HEK293 (cell line): ENCODE measurements around the gene RPS15.

Experiments used
- CTCF ChIA-PET: fragments of 350-600 bp; formaldehyde crosslinking; extraction: SDS; loops from one replicate; lab custom pipeline; 2021; ENCODE audit warnings: antibody characterized with exemption; lab: Yijun Ruan, JAX
- POLR2A ChIA-PET: fragments of 300-600 bp; formaldehyde crosslinking; extraction: SDS; loops from one replicate; lab custom pipeline; 2020; ENCODE audit warnings: antibody characterized with exemption, inconsistent platforms; lab: Yijun Ruan, JAX
- H3K27ac ChIP-seq: fragments of 200-500 bp; sonication (Bioruptor generic); 2 replicates; pipeline ENCODE4 v1.5.1; 2014; ENCODE audit warnings: low read depth, low read length, control low read depth, inconsistent platforms; ENCODE audit errors: extremely low read depth
- H3K36me3 ChIP-seq, 2 experiments: fragments of 200-500 bp in 1 of 2; sonication (Bioruptor generic) in 1 of 2; 1 replicate in 1 of 2; 2 replicates in 1 of 2; pipeline ENCODE4 v1.5.1; 2014 to 2017; ENCODE audit warnings: inconsistent platforms in 2 of 2, low read length in 2 of 2; ENCODE audit not compliant: control insufficient read depth in 2 of 2, insufficient read depth in 1 of 2
- H3K4me1 ChIP-seq: fragments of 200-500 bp; sonication (Bioruptor generic); 2 replicates; pipeline ENCODE4 v1.5.1; 2014; ENCODE audit warnings: mild to moderate bottlenecking, low read length, inconsistent platforms; ENCODE audit not compliant: control insufficient read depth, insufficient read depth
- H3K4me3 ChIP-seq: 2 replicates; pipeline ENCODE4 v1.5.1; 2011; ENCODE audit warnings: low read depth, mild to moderate bottlenecking, control low read depth, low read length, moderate library complexity
- H3K9me3 ChIP-seq: fragments of 200-500 bp; sonication (Bioruptor generic); 2 replicates; pipeline ENCODE4 v1.5.1; 2014; ENCODE audit warnings: low read depth, low read length, inconsistent platforms; ENCODE audit not compliant: control insufficient read depth, insufficient read depth
- ATF2 ChIP-seq: fragments of 450-650 bp; formaldehyde crosslinking; IDR thresholded peaks from 2 replicates; pipeline ENCODE4 v1.5.1; 2016; ENCODE audit warnings: missing biosample characterization, missing genetic modification characterization, low read depth
- ELK4 ChIP-seq: IDR thresholded peaks from 2 replicates; pipeline ENCODE4 v1.6.1; 2011; ENCODE audit warnings: mild to moderate bottlenecking, low read depth, low read length, borderline replicate concordance
- GFI1B ChIP-seq: fragments of 450-650 bp; formaldehyde crosslinking; IDR thresholded peaks from 2 replicates; pipeline ENCODE4 v1.5.1; 2016; ENCODE audit warnings: missing biosample characterization, missing genetic modification characterization
- GLIS2 ChIP-seq: fragments of 450-650 bp; formaldehyde crosslinking; IDR thresholded peaks from 2 replicates; pipeline ENCODE4 v1.5.1; 2016; ENCODE audit warnings: missing biosample characterization, missing genetic modification characterization
- KLF16 ChIP-seq: fragments of 450-650 bp; formaldehyde crosslinking; IDR thresholded peaks from 2 replicates; pipeline ENCODE4 v1.5.1; 2017; ENCODE audit warnings: missing biosample characterization, missing genetic modification characterization
- MEIS1 ChIP-seq: sonication (generic); formaldehyde crosslinking; IDR thresholded peaks from 2 replicates; pipeline ENCODE4 v1.8.1; 2022; ENCODE audit warnings: missing genetic modification reagents, mild to moderate bottlenecking, borderline replicate concordance
- ZBTB8A ChIP-seq: fragments of 450-650 bp; formaldehyde crosslinking; IDR thresholded peaks from 2 replicates; pipeline ENCODE4 v1.5.1; 2016; ENCODE audit warnings: missing biosample characterization, missing genetic modification characterization
- ZNF121 ChIP-seq: fragments of 450-650 bp; formaldehyde crosslinking; IDR thresholded peaks from 2 replicates; pipeline ENCODE4 v1.5.1; 2016; ENCODE audit warnings: missing biosample characterization, missing genetic modification characterization
- ZNF133 ChIP-seq: fragments of 450-650 bp; formaldehyde crosslinking; IDR thresholded peaks from 2 replicates; pipeline ENCODE4 v1.5.1; 2016; ENCODE audit warnings: missing biosample characterization, missing genetic modification characterization
- ZNF350 ChIP-seq: fragments of 450-650 bp; formaldehyde crosslinking; IDR thresholded peaks from 2 replicates; pipeline ENCODE4 v1.5.0; 2017; ENCODE audit warnings: missing biosample characterization, mild to moderate bottlenecking, missing genetic modification characterization
- ZNF660 ChIP-seq: fragments of 450-650 bp; IDR thresholded peaks from 2 replicates; pipeline ENCODE4 v1.5.1; 2018; ENCODE audit warnings: missing biosample characterization, mild to moderate bottlenecking, missing genetic modification characterization
- ZNF664 ChIP-seq: fragments of 450-650 bp; formaldehyde crosslinking; IDR thresholded peaks from 2 replicates; pipeline ENCODE4 v1.5.1; 2016; ENCODE audit warnings: missing biosample characterization, missing genetic modification characterization
- TF ChIP-seq, protein P1 (sequence below): fragments of 450-650 bp; formaldehyde crosslinking; IDR thresholded peaks from 2 replicates; pipeline ENCODE4 v1.5.1; 2017; ENCODE audit warnings: missing biosample characterization, missing genetic modification characterization
- TF ChIP-seq, protein P2 (sequence below): fragments of 450-650 bp; formaldehyde crosslinking; IDR thresholded peaks from 2 replicates; pipeline ENCODE4 v1.5.1; 2016; ENCODE audit warnings: missing biosample characterization, missing genetic modification characterization

The RPS15 gene

GRCh38 chr19:1459479-1459878, 21.3 kb downstream of the RPS15 start:
- TF ChIP-seq ZNF664 (0 out of 2 replicates have a peak, but pooled peaks have one; percentile 61), MEIS1 (CRISPR knock-in tag) (no peak), ZNF660 (no peak)
- ChIA-PET CTCF (no interaction called here), POLR2A (interaction anchor here (1.3 kb wide), 1 partner anchor 12 kb away, joined by 4 read pairs; no protein-coding TSS in a partner anchor)
- H3K4me3 ChIP-seq = no peak overlapping the region
- peaks cover 0 to 16% of the 10 kb centered on the region in 2 experiments; a peak in 1 of 3 replicates for H3K36me3 ChIP-seq
- H3K27ac ChIP-seq = no peak overlapping the region
- no peaks in the 10 kb centered on the region for H3K4me1 ChIP-seq
- no peaks in the 10 kb centered on the region for H3K9me3 ChIP-seq

- no peak overlapping the region for H3K4me3 ChIP-seq
- ChIA-PET POLR2A (no interaction called here), CTCF (interaction anchor here (0.6 kb wide), 1 partner anchor 212 kb away, joined by 4 read pairs; no protein-coding TSS in a partner anchor)
- no peak overlapping the region for H3K27ac ChIP-seq
- H3K4me1 ChIP-seq = no peaks in the 10 kb centered on the region
- no peaks in the 10 kb centered on the region for H3K9me3 ChIP-seq
- TF ChIP-seq, protein P1, sequence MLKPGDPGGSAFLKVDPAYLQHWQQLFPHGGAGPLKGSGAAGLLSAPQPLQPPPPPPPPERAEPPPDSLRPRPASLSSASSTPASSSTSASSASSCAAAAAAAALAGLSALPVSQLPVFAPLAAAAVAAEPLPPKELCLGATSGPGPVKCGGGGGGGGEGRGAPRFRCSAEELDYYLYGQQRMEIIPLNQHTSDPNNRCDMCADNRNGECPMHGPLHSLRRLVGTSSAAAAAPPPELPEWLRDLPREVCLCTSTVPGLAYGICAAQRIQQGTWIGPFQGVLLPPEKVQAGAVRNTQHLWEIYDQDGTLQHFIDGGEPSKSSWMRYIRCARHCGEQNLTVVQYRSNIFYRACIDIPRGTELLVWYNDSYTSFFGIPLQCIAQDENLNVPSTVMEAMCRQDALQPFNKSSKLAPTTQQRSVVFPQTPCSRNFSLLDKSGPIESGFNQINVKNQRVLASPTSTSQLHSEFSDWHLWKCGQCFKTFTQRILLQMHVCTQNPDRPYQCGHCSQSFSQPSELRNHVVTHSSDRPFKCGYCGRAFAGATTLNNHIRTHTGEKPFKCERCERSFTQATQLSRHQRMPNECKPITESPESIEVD (tag by site-specific recombination) = no peak
- no peak for TF ChIP-seq ZBTB8A (tag by site-specific recombination)
- TF ChIP-seq, protein P2, sequence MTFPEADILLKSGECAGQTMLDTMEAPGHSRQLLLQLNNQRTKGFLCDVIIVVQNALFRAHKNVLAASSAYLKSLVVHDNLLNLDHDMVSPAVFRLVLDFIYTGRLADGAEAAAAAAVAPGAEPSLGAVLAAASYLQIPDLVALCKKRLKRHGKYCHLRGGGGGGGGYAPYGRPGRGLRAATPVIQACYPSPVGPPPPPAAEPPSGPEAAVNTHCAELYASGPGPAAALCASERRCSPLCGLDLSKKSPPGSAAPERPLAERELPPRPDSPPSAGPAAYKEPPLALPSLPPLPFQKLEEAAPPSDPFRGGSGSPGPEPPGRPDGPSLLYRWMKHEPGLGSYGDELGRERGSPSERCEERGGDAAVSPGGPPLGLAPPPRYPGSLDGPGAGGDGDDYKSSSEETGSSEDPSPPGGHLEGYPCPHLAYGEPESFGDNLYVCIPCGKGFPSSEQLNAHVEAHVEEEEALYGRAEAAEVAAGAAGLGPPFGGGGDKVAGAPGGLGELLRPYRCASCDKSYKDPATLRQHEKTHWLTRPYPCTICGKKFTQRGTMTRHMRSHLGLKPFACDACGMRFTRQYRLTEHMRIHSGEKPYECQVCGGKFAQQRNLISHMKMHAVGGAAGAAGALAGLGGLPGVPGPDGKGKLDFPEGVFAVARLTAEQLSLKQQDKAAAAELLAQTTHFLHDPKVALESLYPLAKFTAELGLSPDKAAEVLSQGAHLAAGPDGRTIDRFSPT = peak; percentile 93
- no peak for TF ChIP-seq ZNF350 (tag by site-specific recombination)
- peaks cover 0 to 20% of the 10 kb centered on the region in 2 experiments; a peak in 1 of 3 replicates for H3K36me3 ChIP-seq
These were observed 22.1 kb downstream of the RPS15 start for GRCh38 chr19:1460033-1460995.

- ChIA-PET POLR2A (interaction anchor here (0.7 kb wide), 1 partner anchor 131 kb away, joined by 7 read pairs; no protein-coding TSS in a partner anchor), CTCF (no interaction called here)
- Histone ChIP-seq H3K4me1 (no peaks in the 10 kb centered on the region), H3K27ac (no peak overlapping the region), H3K36me3 (peaks cover 0 to 25% of the 10 kb centered on the region in 2 experiments; a peak in 1 of 3 replicates), H3K4me3 (no peak overlapping the region), H3K9me3 (no peaks in the 10 kb centered on the region)
- TF ChIP-seq ELK4 = no peak
- TF ChIP-seq ZNF133 (tag by site-specific recombination) = no peak
- TF ChIP-seq GLIS2 (tag by site-specific recombination) = no peak
- TF ChIP-seq ATF2 (tag by site-specific recombination) = no peak
- no peak for TF ChIP-seq GFI1B
- TF ChIP-seq ZNF121 = no peak
- no peak for TF ChIP-seq KLF16 (tag by site-specific recombination)
These were observed 23.7 kb downstream of the RPS15 start for GRCh38 chr19:1461862-1462261.
